ENCODE results near the gene PPT2. TPM values are rescaled to one million over a fixed set of nuclear protein-coding genes. Genes with fewer than 3 reads are reported as not detected.

The PPT2 gene
- total RNA-seq, 2 experiments from 2014 or later, result 15.4 to 17.1 TPM

- H3K4me3 Mint-ChIP-seq, result no peak overlapping the region
- no peaks in the 10 kb centered on the region for H3K36me3 Mint-ChIP-seq (ENCODE audit: low read depth)
- peaks cover 45% of the 10 kb centered on the region for H3K27me3 Mint-ChIP-seq (ENCODE audit: low read depth)
- ChIA-PET CTCF (interaction anchor here (1.3 kb wide), 1 partner anchor 16 kb away, joined by 3 read pairs; the partner anchor contains the start of gene FKBPL), POLR2A (no interaction called here)
- ATAC-seq, result no peak
- H3K4me1 Mint-ChIP-seq (ENCODE audit: low read depth), result peaks cover 22% of the 10 kb centered on the region
- no peak for DNase-seq
- H3K9me3 Mint-ChIP-seq (ENCODE audit: insufficient read depth), result no peaks in the 10 kb centered on the region
- no peak overlapping the region for H3K27ac Mint-ChIP-seq
Observed at GRCh38 chr6:32146287-32146686, 7.7 kb upstream of the PPT2 start.

GRCh38 chr6:32146687-32147086 lies 7.3 kb upstream of the PPT2 start:
- Mint-ChIP-seq H3K4me1 (ENCODE audit: low read depth) (peaks cover 23% of the 10 kb centered on the region), H3K9me3 (ENCODE audit: insufficient read depth) (no peaks in the 10 kb centered on the region), H3K36me3 (ENCODE audit: low read depth) (no peaks in the 10 kb centered on the region), H3K27ac (peak overlapping the region; percentile 2), H3K4me3 (no peak overlapping the region), H3K27me3 (ENCODE audit: low read depth) (peaks cover 46% of the 10 kb centered on the region)
- ChIA-PET CTCF (no interaction called here), POLR2A (no interaction called here)
- ATAC-seq (no peak), DNase-seq (no peak)

- Mint-ChIP-seq H3K4me3 (no peak overlapping the region), H3K27me3 (ENCODE audit: low read depth) (peaks cover 43% of the 10 kb centered on the region), H3K4me1 (ENCODE audit: low read depth) (peaks cover 31% of the 10 kb centered on the region), H3K27ac (no peak overlapping the region), H3K9me3 (ENCODE audit: insufficient read depth) (no peaks in the 10 kb centered on the region), H3K36me3 (ENCODE audit: low read depth) (no peaks in the 10 kb centered on the region)
- ChIA-PET CTCF (interaction anchor here (0.9 to 1.8 kb wide), 2 partner anchors 10 to 48 kb away, joined by 3 to 4 read pairs; no protein-coding TSS in a partner anchor), POLR2A (interaction anchor here (0.7 to 1.2 kb wide), 3 partner anchors 19 to 69 kb away, joined by 3 read pairs; partner anchors contain the start of gene ATF6B)
- ATAC-seq, result no peak
- DNase-seq, result no peak
Observed at GRCh38 chr6:32147401-32148132, 6.4 kb upstream of the PPT2 start.

GRCh38 chr6:32148289-32149091 lies 5.5 kb upstream of the PPT2 start:
- ChIA-PET CTCF (interaction anchor here (0.8 to 1.8 kb wide), 5 partner anchors 8 to 47 kb away, joined by 3 to 4 read pairs (median 3); partner anchors contain the start of gene GPSM3), POLR2A (interaction anchor here (0.7 to 1.2 kb wide), 3 partner anchors 20 to 69 kb away, joined by 3 read pairs; partner anchors contain the start of gene ATF6B)
- H3K27me3 Mint-ChIP-seq (ENCODE audit: low read depth), result peaks cover 43% of the 10 kb centered on the region
- peaks cover 37% of the 10 kb centered on the region for H3K4me1 Mint-ChIP-seq (ENCODE audit: low read depth)
- ATAC-seq (peak; percentile 62), DNase-seq (peak; percentile 68)
- H3K36me3 Mint-ChIP-seq (ENCODE audit: low read depth), result no peaks in the 10 kb centered on the region
- H3K27ac Mint-ChIP-seq, result peak overlapping the region; percentile 48
- H3K9me3 Mint-ChIP-seq (ENCODE audit: insufficient read depth), result no peaks in the 10 kb centered on the region
- peak overlapping the region; percentile 68 for H3K4me3 Mint-ChIP-seq

- no peak for DNase-seq
- peaks cover 44% of the 10 kb centered on the region for H3K4me1 Mint-ChIP-seq (ENCODE audit: low read depth)
- peak; percentile 16 for ATAC-seq
- H3K27ac Mint-ChIP-seq, result peak overlapping the region; percentile 48
- no peaks in the 10 kb centered on the region for H3K9me3 Mint-ChIP-seq (ENCODE audit: insufficient read depth)
- peaks cover 43% of the 10 kb centered on the region for H3K27me3 Mint-ChIP-seq (ENCODE audit: low read depth)
- peak overlapping the region; percentile 68 for H3K4me3 Mint-ChIP-seq
- CTCF ChIA-PET, result interaction anchor here (0.8 to 1.8 kb wide), 4 partner anchors 9 to 46 kb away, joined by 3 to 4 read pairs (median 4); partner anchors contain the start of gene GPSM3
- H3K36me3 Mint-ChIP-seq (ENCODE audit: low read depth), result no peaks in the 10 kb centered on the region
- POLR2A ChIA-PET, result no interaction called here
Observed at GRCh38 chr6:32149092-32149755, 4.7 kb upstream of the PPT2 start.

- DNase-seq, result no peak
- Mint-ChIP-seq H3K4me1 (ENCODE audit: low read depth) (peaks cover 51% of the 10 kb centered on the region), H3K27ac (no peak overlapping the region), H3K4me3 (no peak overlapping the region), H3K9me3 (ENCODE audit: insufficient read depth) (no peaks in the 10 kb centered on the region), H3K27me3 (ENCODE audit: low read depth) (peaks cover 43% of the 10 kb centered on the region), H3K36me3 (ENCODE audit: low read depth) (no peaks in the 10 kb centered on the region)
- ChIA-PET CTCF (interaction anchor here (1.5 kb wide), 1 partner anchor 45 kb away, joined by 6 read pairs; no protein-coding TSS in a partner anchor), POLR2A (no interaction called here)
- no peak for ATAC-seq
Observed at GRCh38 chr6:32149932-32150870, 3.7 kb upstream of the PPT2 start.

- ATAC-seq (no peak), DNase-seq (no peak)
- Mint-ChIP-seq H3K9me3 (ENCODE audit: insufficient read depth) (no peaks in the 10 kb centered on the region), H3K4me1 (ENCODE audit: low read depth) (peaks cover 56% of the 10 kb centered on the region), H3K27me3 (ENCODE audit: low read depth) (peaks cover 40% of the 10 kb centered on the region), H3K27ac (peak overlapping the region; percentile 61), H3K4me3 (no peak overlapping the region), H3K36me3 (ENCODE audit: low read depth) (no peaks in the 10 kb centered on the region)
- CTCF ChIA-PET, result interaction anchor here (0.8 to 1.5 kb wide), 4 partner anchors 18 to 263 kb away, joined by 3 to 6 read pairs (median 3); no protein-coding TSS in a partner anchor
- POLR2A ChIA-PET, result interaction anchor here (1.5 kb wide), 1 partner anchor 21 kb away, joined by 5 read pairs; the partner anchor contains the start of gene FKBPL
Observed at GRCh38 chr6:32151181-32151862, 2.6 kb upstream of the PPT2 start.

GRCh38 chr6:32151863-32152768 lies 1.8 kb upstream of the PPT2 start, which contains the start of gene PRRT1:
TSS of gene PRRT1 (minus strand) at chr6:32151939. CDS start at chr6:32151827, 112 bp downstream.
- POLR2A ChIA-PET, result interaction anchor here (1.5 kb wide), 1 partner anchor 22 kb away, joined by 5 read pairs; the partner anchor contains the start of gene FKBPL
- H3K9me3 Mint-ChIP-seq (ENCODE audit: insufficient read depth), result no peaks in the 10 kb centered on the region
- CTCF ChIA-PET, result interaction anchor here (0.8 to 1.5 kb wide), 5 partner anchors 17 to 262 kb away, joined by 3 to 6 read pairs (median 3); partner anchors contain the start of gene ATF6B
- H3K36me3 Mint-ChIP-seq (ENCODE audit: low read depth), result no peaks in the 10 kb centered on the region
- ATAC-seq (no peak), DNase-seq (no peak)
- H3K4me1 Mint-ChIP-seq (ENCODE audit: low read depth), result peaks cover 56% of the 10 kb centered on the region
- peak within 1 kb of the TSS; percentile 61 for H3K27ac Mint-ChIP-seq
- H3K4me3 Mint-ChIP-seq, result no peak within 1 kb of the TSS
- peaks cover 34% of the 10 kb centered on the region for H3K27me3 Mint-ChIP-seq (ENCODE audit: low read depth)

- Mint-ChIP-seq H3K27me3 (ENCODE audit: low read depth) (peaks cover 27% of the 10 kb centered on the region), H3K27ac (peak overlapping the region; percentile 62), H3K4me1 (ENCODE audit: low read depth) (peaks cover 56% of the 10 kb centered on the region), H3K4me3 (peak overlapping the region; percentile 48), H3K36me3 (ENCODE audit: low read depth) (peaks cover 7% of the 10 kb centered on the region), H3K9me3 (ENCODE audit: insufficient read depth) (no peaks in the 10 kb centered on the region)
- ATAC-seq (no peak), DNase-seq (no peak)
- ChIA-PET CTCF (interaction anchor here (0.9 kb wide), 1 partner anchor 25 kb away, joined by 3 read pairs; the partner anchor contains the start of gene ATF6B), POLR2A (interaction anchor here (1.5 kb wide), 1 partner anchor 23 kb away, joined by 5 read pairs; the partner anchor contains the start of gene FKBPL)
Observed at GRCh38 chr6:32152769-32153563, 975 bp upstream of the PPT2 start.
